GM23338 (cell line): ENCODE results near the gene VPS16. TPM values are rescaled to one million over a fixed set of nuclear protein-coding genes. Genes with fewer than 3 reads are reported as not detected.

Experiments used
- ATAC-seq: fragments of 200-7000 bp; cut with Tn5 transposase; 3 replicates; pipeline ENCODE4 v1.9.1; 2020
- DNase-seq: peaks from one replicate; pipeline ENCODE4 v3.0.0-alpha.2; 2015; ENCODE audit warnings: low spot score
- H2AFZ ChIP-seq: fragments of 200-600 bp; sonication (generic); 2 replicates; pipeline ENCODE4 v1.8.0; 2016; ENCODE audit warnings: antibody characterized with exemption, mild to moderate bottlenecking, moderate library complexity
- H3F3A ChIP-seq: fragments of 200-600 bp; sonication (generic); replicated peaks from 2 replicates; pipeline ENCODE4 v1.8.0; 2017; ENCODE audit warnings: antibody characterized with exemption, mixed run types, low read depth
- H3K27ac ChIP-seq: fragments of 200-600 bp; sonication (generic); 2 replicates; pipeline ENCODE4 v1.6.1; 2016; ENCODE audit warnings: low read depth
- H3K27me3 ChIP-seq: fragments of 200-600 bp; sonication (generic); 2 replicates; pipeline ENCODE4 v1.8.0; 2016; ENCODE audit warnings: mild to moderate bottlenecking, mixed run types, moderate library complexity; ENCODE audit not compliant: insufficient read depth
- H3K36me3 ChIP-seq: fragments of 200-600 bp; sonication (generic); 2 replicates; pipeline ENCODE4 v1.8.0; 2016; ENCODE audit warnings: mild to moderate bottlenecking; ENCODE audit not compliant: insufficient read depth
- H3K4me1 ChIP-seq: fragments of 200-600 bp; sonication (generic); 2 replicates; pipeline ENCODE4 v1.8.0; 2016; ENCODE audit warnings: mild to moderate bottlenecking, moderate library complexity; ENCODE audit not compliant: insufficient read depth
- H3K4me2 ChIP-seq: fragments of 200-600 bp; sonication (generic); 2 replicates; pipeline ENCODE4 v1.7.1; 2017; ENCODE audit warnings: mixed run types
- H3K4me3 ChIP-seq: fragments of 200-600 bp; sonication (generic); 2 replicates; pipeline ENCODE4 v1.6.1; 2016; ENCODE audit warnings: mixed run types
- H3K79me2 ChIP-seq: fragments of 200-600 bp; sonication (generic); replicated peaks from 2 replicates; pipeline ENCODE4 v1.8.0; 2017; ENCODE audit warnings: mild to moderate bottlenecking; ENCODE audit not compliant: insufficient read depth
- H3K9me2 ChIP-seq: fragments of 200-600 bp; sonication (generic); 2 replicates; pipeline ENCODE4 v1.8.0; 2017; ENCODE audit not compliant: insufficient read depth
- H4K20me1 ChIP-seq: fragments of 200-600 bp; sonication (generic); replicated peaks from 2 replicates; pipeline ENCODE4 v1.8.0; 2017; ENCODE audit warnings: mild to moderate bottlenecking; ENCODE audit not compliant: insufficient read depth
- H3K27ac Mint-ChIP-seq: 2 replicates; pipeline ENCODE4 v1.8.0; 2020; ENCODE audit warnings: inconsistent platforms, mild to moderate bottlenecking, moderate library complexity, mixed read lengths
- H3K27me3 Mint-ChIP-seq: 3 replicates; pipeline ENCODE4 v1.8.0; 2022; ENCODE audit warnings: low read depth, mild to moderate bottlenecking, moderate library complexity, mixed read lengths, inconsistent platforms; ENCODE audit not compliant: insufficient read depth, poor library complexity
- H3K36me3 Mint-ChIP-seq: 3 replicates; pipeline ENCODE4 v1.8.0; 2021; ENCODE audit warnings: low read depth, mild to moderate bottlenecking, inconsistent platforms, moderate library complexity, mixed read lengths
- H3K4me1 Mint-ChIP-seq: 3 replicates; pipeline ENCODE4 v1.8.0; 2020; ENCODE audit warnings: mild to moderate bottlenecking, inconsistent platforms, mixed read lengths
- H3K4me3 Mint-ChIP-seq: 3 replicates; pipeline ENCODE4 v1.8.0; 2021; ENCODE audit warnings: moderate library complexity, mild to moderate bottlenecking, inconsistent platforms, mixed read lengths
- H3K9me3 Mint-ChIP-seq: 3 replicates; pipeline ENCODE4 v1.8.0; 2020; ENCODE audit warnings: moderate library complexity, mild to moderate bottlenecking, inconsistent platforms, mixed read lengths
- CTCF ChIP-seq, 2 experiments: fragments of 200-600 bp in 1 of 2; sonication (generic) in 1 of 2; conservative IDR thresholded peaks; 2 replicates each; pipeline versions ENCODE4 v1.5.1 to v1.6.1; 2016 to 2017; ENCODE audit warnings: antibody characterized with exemption in 2 of 2, low read depth in 2 of 2, mild to moderate bottlenecking in 2 of 2, moderate library complexity in 1 of 2
- ETS1 ChIP-seq: IDR thresholded peaks from 2 replicates; pipeline ENCODE4 v1.6.1; 2016; ENCODE audit warnings: antibody characterized with exemption
- EZH2 ChIP-seq: fragments of 200-600 bp; sonication (generic); IDR thresholded peaks from one replicate; pipeline ENCODE4 v1.8.0; 2017; ENCODE audit warnings: antibody characterized with exemption, mild to moderate bottlenecking, low read depth; ENCODE audit not compliant: unreplicated experiment
- NANOG ChIP-seq: IDR thresholded peaks from 2 replicates; pipeline ENCODE4 v1.6.1; 2016; ENCODE audit warnings: antibody characterized with exemption, borderline replicate concordance
- STAT1 ChIP-seq: IDR thresholded peaks from one replicate; pipeline ENCODE4 v1.6.1; 2016; ENCODE audit warnings: antibody characterized with exemption; ENCODE audit not compliant: unreplicated experiment
- ZNF114 ChIP-seq: fragments of 250-450 bp; sonication (Bioruptor Pico); IDR thresholded peaks from 2 replicates; pipeline ENCODE4 v1.5.0; 2020; ENCODE audit warnings: mild to moderate bottlenecking, moderate library complexity
- ZNF462 ChIP-seq: fragments of 250-450 bp; sonication (Bioruptor Pico); IDR thresholded peaks from 2 replicates; pipeline ENCODE4 v1.5.0; 2020; ENCODE audit warnings: mild to moderate bottlenecking, moderate library complexity
- polyA plus RNA-seq: library from polyadenylated mRNA; unstranded; fragments of >200 nt; fragmentation: Nextera tagmentation; extraction: Ambion mirVana; gene quantifications from 2 replicates; pipeline ENCODE4 v1.2.1, GENCODE V29; 2016
- total RNA-seq: library from RNA; depleted of rRNA; stranded (reverse); fragments of >200 nt; shearing (Covaris generic); gene quantifications from 2 replicates; pipeline ENCODE4 v1.2.3, GENCODE V29; 2014

Gene VPS16
- total and polyA plus RNA-seq, 2 experiments from 2014 or later: 11.2 to 17.7 TPM

GRCh38 chr20:2801286-2801728 lies 39.2 kb upstream of the VPS16 start:
- H3K4me3 ChIP-seq: peak overlapping the region; percentile 79
- DNase-seq: no peak

GRCh38 chr20:2804041-2804828 lies 36.3 kb upstream of the VPS16 start:
- Mint-ChIP-seq H3K27me3 (peaks cover 95% of the 10 kb centered on the region), H3K4me1 (peaks cover 35% of the 10 kb centered on the region), H3K4me3 (peak overlapping the region; percentile 54), H3K27ac (no peak overlapping the region), H3K36me3 (no peaks in the 10 kb centered on the region; the same call in none of the 3 replicates), H3K9me3 (no peaks in the 10 kb centered on the region; the same call in 2 of the 3 replicates)
- DNase-seq (no peak), ATAC-seq (no peak)
- Histone ChIP-seq H3F3A (0 out of 2 replicates have a peak, but pooled peaks cover 4% of the 10 kb centered on the region), H3K4me1 (peaks cover 35% of the 10 kb centered on the region), H2AFZ (peak overlapping the region; percentile 83; the same call in 1 of the 2 replicates), H4K20me1 (peaks cover 3% of the 10 kb centered on the region; the same call in 1 of the 2 replicates), H3K4me3 (peak overlapping the region; percentile 51; the same call in 1 of the 2 replicates), H3K4me2 (peak overlapping the region; percentile 73), H3K9me2 (no peaks in the 10 kb centered on the region), H3K79me2 (no peaks in the 10 kb centered on the region), H3K36me3 (no peaks in the 10 kb centered on the region), H3K27ac (no peak overlapping the region), H3K27me3 (peaks cover 99% of the 10 kb centered on the region)
- TF ChIP-seq NANOG (no peak), EZH2 (peak; percentile 85), CTCF (conservative IDR thresholded peaks at IDR 0.05; ENCODE audit: low read depth in 2 of 2) (no peak), STAT1 (no peak), ZNF462 (CRISPR knock-in tag) (no peak), ETS1 (no peak)

More at GRCh38 chr20:2801286-2801728, 39.2 kb upstream of the VPS16 start:
- no peak for ATAC-seq
- peaks cover 40% of the 10 kb centered on the region for H3K4me1 Mint-ChIP-seq
- H3K27ac Mint-ChIP-seq: no peak overlapping the region
- peaks cover 37% of the 10 kb centered on the region for H3K4me1 ChIP-seq
- H2AFZ ChIP-seq: peak overlapping the region; percentile 95
- no peak overlapping the region for H3K27ac ChIP-seq
- peaks cover 74% of the 10 kb centered on the region for H3K27me3 ChIP-seq
- H3K4me3 Mint-ChIP-seq: peak overlapping the region; percentile 79
- no peak for TF ChIP-seq ZNF114 (CRISPR knock-in tag)
- TF ChIP-seq EZH2: peak; percentile 71
- peaks cover 3% of the 10 kb centered on the region; the same call in 1 of the 2 replicates for H4K20me1 ChIP-seq
- H3K36me3 Mint-ChIP-seq: peaks cover 23% of the 10 kb centered on the region
- no peaks in the 10 kb centered on the region for H3K36me3 ChIP-seq
- 0 out of 2 replicates have a peak, but pooled peaks cover 4% of the 10 kb centered on the region for H3F3A ChIP-seq
- no peaks in the 10 kb centered on the region for H3K9me2 ChIP-seq
- H3K9me3 Mint-ChIP-seq: no peaks in the 10 kb centered on the region
- peak overlapping the region; percentile 98 for H3K4me2 ChIP-seq
- peaks cover 65% of the 10 kb centered on the region for H3K27me3 Mint-ChIP-seq
- H3K79me2 ChIP-seq: no peaks in the 10 kb centered on the region
